HG02798 (cell line): ENCODE measurements around the gene DISC1.

ENCODE experiments used
- ATAC-seq: cut with Tn5 transposase; IDR thresholded peaks from one replicate; pipeline ENCODE4 v1.9.1; 2021; ENCODE audit warnings: mild to moderate bottlenecking; ENCODE audit not compliant: unreplicated experiment, poor library complexity

Gene DISC1

GRCh38 chr1:231800108-231800507, 173.5 kb downstream of the DISC1 start:
- ATAC-seq: no peak

- ATAC-seq: no peak
Measured at GRCh38 chr1:231801042-231801585, 174.5 kb downstream of the DISC1 start.

GRCh38 chr1:231803353-231803752, 176.8 kb downstream of the DISC1 start:
- ATAC-seq: no peak

GRCh38 chr1:231806623-231807495, 180.3 kb downstream of the DISC1 start:
- peak; percentile 88 for ATAC-seq

- no peak for ATAC-seq
Measured at GRCh38 chr1:231807541-231807940, 181.0 kb downstream of the DISC1 start.

GRCh38 chr1:231808116-231808515, 181.5 kb downstream of the DISC1 start:
- ATAC-seq: no peak

GRCh38 chr1:231808990-231809389, 182.4 kb downstream of the DISC1 start:
- ATAC-seq: no peak

GRCh38 chr1:231810415-231810814, 183.8 kb downstream of the DISC1 start:
- no peak for ATAC-seq

GRCh38 chr1:231814021-231814420, 187.4 kb downstream of the DISC1 start:
- no peak for ATAC-seq

- no peak for ATAC-seq
Measured at GRCh38 chr1:231814521-231814920, 187.9 kb downstream of the DISC1 start.

- no peak for ATAC-seq
Measured at GRCh38 chr1:231817801-231818200, 191.2 kb downstream of the DISC1 start.

GRCh38 chr1:231818337-231818736, 191.7 kb downstream of the DISC1 start:
- no peak for ATAC-seq

- no peak for ATAC-seq
Measured at GRCh38 chr1:231821281-231821680, 194.7 kb downstream of the DISC1 start.

GRCh38 chr1:231822041-231822440, 195.5 kb downstream of the DISC1 start:
- no peak for ATAC-seq

- ATAC-seq: no peak
Measured at GRCh38 chr1:231826566-231826965, 200.0 kb downstream of the DISC1 start.

- ATAC-seq: no peak
Measured at GRCh38 chr1:231827337-231828105, 200.9 kb downstream of the DISC1 start.

- ATAC-seq: no peak
Measured at GRCh38 chr1:231828182-231828920, 201.8 kb downstream of the DISC1 start.

GRCh38 chr1:231829332-231829731, 202.7 kb downstream of the DISC1 start:
- ATAC-seq: no peak

GRCh38 chr1:231836227-231836893, 209.8 kb downstream of the DISC1 start:
- no peak for ATAC-seq

GRCh38 chr1:231838521-231838920, 211.9 kb downstream of the DISC1 start:
- ATAC-seq: no peak
